ENCODE data around the gene VPS33B. TPM values are rescaled to one million over a fixed set of nuclear protein-coding genes. Genes with fewer than 3 reads are reported as not detected.

Gene VPS33B
- polyA plus RNA-seq, 2 of the 4 experiments (the other 2 are of a cell fraction): 11.1 to 17.9 TPM

DNA sequence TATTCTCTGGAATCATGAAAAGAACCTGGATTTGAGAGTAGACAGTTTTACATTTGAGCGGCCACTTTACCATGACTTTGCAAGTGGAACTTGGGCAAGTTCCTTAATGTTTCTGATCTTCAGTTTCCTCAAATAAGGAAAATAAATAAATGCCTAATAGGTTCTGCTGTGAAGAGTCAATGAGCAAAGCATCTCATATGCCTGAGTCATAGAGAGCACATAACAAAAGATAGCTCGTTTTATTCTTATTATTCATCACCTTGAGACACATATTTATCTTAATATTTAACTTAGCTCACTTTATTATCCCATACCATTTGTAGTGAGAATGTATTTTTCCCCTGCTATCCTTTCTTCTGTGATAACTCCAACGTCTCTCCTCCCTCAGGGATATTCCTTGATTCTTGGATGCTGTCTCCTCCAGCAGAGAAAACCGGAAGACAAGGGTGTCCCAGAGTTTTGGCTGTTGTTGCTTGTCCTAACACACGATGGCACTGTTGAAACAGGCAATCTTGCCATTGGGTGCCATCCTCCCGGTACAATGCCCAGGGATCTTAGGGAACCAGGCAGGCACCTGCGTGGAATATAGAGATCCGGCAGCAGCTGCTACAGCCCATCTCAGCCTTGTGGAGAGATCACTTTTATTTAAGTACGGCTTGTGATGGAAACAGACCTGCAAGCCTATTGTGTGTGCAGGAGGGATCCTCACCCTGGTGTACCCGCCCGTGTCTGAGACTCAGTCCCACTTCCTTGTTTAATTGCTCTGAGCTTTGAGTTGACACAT lies 33.3 kb upstream of the VPS33B start:
- no peak overlapping the region for H3K27ac ChIP-seq
- H3K9me3 ChIP-seq: no peaks in the 10 kb centered on the region
- H3K4me2 ChIP-seq: peak overlapping the region; percentile 62
- POLR2A ChIA-PET: interaction anchor here (1.8 kb wide), 1 partner anchor 216 kb away, joined by 8 read pairs; no protein-coding TSS in a partner anchor
- ATAC-seq: peak; percentile 94 to 96
- H3K4me3 ChIP-seq: peak overlapping the region; percentile 9
- peak; percentile 78 for FAIRE-seq
- TF ChIP-seq, protein P1, sequence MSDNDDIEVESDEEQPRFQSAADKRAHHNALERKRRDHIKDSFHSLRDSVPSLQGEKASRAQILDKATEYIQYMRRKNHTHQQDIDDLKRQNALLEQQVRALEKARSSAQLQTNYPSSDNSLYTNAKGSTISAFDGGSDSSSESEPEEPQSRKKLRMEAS (IDR thresholded peaks at IDR 0.05): no peak
- TF ChIP-seq, protein P2, sequence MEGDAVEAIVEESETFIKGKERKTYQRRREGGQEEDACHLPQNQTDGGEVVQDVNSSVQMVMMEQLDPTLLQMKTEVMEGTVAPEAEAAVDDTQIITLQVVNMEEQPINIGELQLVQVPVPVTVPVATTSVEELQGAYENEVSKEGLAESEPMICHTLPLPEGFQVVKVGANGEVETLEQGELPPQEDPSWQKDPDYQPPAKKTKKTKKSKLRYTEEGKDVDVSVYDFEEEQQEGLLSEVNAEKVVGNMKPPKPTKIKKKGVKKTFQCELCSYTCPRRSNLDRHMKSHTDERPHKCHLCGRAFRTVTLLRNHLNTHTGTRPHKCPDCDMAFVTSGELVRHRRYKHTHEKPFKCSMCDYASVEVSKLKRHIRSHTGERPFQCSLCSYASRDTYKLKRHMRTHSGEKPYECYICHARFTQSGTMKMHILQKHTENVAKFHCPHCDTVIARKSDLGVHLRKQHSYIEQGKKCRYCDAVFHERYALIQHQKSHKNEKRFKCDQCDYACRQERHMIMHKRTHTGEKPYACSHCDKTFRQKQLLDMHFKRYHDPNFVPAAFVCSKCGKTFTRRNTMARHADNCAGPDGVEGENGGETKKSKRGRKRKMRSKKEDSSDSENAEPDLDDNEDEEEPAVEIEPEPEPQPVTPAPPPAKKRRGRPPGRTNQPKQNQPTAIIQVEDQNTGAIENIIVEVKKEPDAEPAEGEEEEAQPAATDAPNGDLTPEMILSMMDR (IDR thresholded peaks at IDR 0.05): peak; percentile 96
- TF ChIP-seq SMC3 (IDR thresholded peaks at IDR 0.05) (peak; percentile 94), FOSL2 (IDR thresholded peaks at IDR 0.05) (no peak), FOSL2 (CRISPR knock-in tag; IDR thresholded peaks at IDR 0.05) (peak; percentile 28; the same call in 1 of the 2 replicates), RAD21 (conservative IDR thresholded peaks at IDR 0.05 in 1 of 2, IDR thresholded peaks at IDR 0.05 in 1 of 2) (peak; percentile 92 to 96), NFE2L2 (conservative IDR thresholded peaks at IDR 0.05; ENCODE audit: low read length) (no peak)
- peak; percentile 85 to 95 for DNase-seq (ENCODE audit: low read depth in 1 of 2, low spot score in 1 of 2)
- 11% methylated on average over 11 of the region's 11 CpGs for WGBS (ENCODE audit: missing lambda C conversion rate)
- H3K4me1 ChIP-seq: no peaks in the 10 kb centered on the region
- CTCF ChIA-PET: interaction anchor here (0.6 to 9.8 kb wide), 74 partner anchors 8 to 1038 kb away, joined by 3 to 203 read pairs (median 4); partner anchors contain the start of genes HDDC3, RCCD1, SLCO3A1 and UNC45A

DNA sequence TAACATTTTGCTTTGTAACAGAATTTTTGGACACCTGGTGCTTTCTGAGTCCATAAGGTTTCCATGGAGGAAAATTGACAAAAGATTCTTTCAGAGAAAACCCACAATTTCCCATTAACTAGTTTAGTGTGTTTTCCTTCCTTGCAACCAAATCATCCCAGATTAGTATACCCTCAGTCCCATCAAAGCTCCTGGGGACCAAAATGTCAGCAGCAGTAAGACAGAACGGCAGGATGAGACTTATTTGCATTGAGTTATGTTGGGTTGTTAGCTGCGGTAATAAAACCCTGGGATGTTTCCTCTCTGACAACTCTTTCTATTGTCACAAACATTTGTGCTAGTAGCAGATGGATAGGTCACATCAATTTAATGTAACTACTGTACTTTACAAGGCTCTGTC lies 32.4 kb upstream of the VPS33B start:
- POLR2A ChIA-PET: no interaction called here

More for the DNA sequence above, 32.4 kb upstream of the VPS33B start:
- CTCF ChIA-PET: interaction anchor here (0.6 to 9.8 kb wide), 22 partner anchors 9 to 485 kb away, joined by 3 to 203 read pairs (median 7); partner anchors contain the start of gene RCCD1
- Histone ChIP-seq H3K27ac (no peak overlapping the region), H3K4me2 (no peak overlapping the region), H3K4me3 (no peak overlapping the region), H3K9me3 (no peaks in the 10 kb centered on the region), H3K4me1 (no peaks in the 10 kb centered on the region)
- WGBS (ENCODE audit: missing lambda C conversion rate): 48% methylated on average over 2 of the region's 2 CpGs
- no peak for TF ChIP-seq ZFP36 (IDR thresholded peaks at IDR 0.05; ENCODE audit: borderline replicate concordance, partially characterized antibody)
- no peak for TF ChIP-seq RFX5 (IDR thresholded peaks at IDR 0.05)
- no peak for TF ChIP-seq MAZ (IDR thresholded peaks at IDR 0.05; ENCODE audit: borderline replicate concordance, low read depth, low read length)
- TF ChIP-seq SREBF2 (IDR thresholded peaks at IDR 0.05): no peak
- TF ChIP-seq, protein P2 (IDR thresholded peaks at IDR 0.05): no peak
- TF ChIP-seq BHLHE40 (IDR thresholded peaks at IDR 0.05; ENCODE audit: low read depth, low read length): no peak
- TF ChIP-seq, protein P3, sequence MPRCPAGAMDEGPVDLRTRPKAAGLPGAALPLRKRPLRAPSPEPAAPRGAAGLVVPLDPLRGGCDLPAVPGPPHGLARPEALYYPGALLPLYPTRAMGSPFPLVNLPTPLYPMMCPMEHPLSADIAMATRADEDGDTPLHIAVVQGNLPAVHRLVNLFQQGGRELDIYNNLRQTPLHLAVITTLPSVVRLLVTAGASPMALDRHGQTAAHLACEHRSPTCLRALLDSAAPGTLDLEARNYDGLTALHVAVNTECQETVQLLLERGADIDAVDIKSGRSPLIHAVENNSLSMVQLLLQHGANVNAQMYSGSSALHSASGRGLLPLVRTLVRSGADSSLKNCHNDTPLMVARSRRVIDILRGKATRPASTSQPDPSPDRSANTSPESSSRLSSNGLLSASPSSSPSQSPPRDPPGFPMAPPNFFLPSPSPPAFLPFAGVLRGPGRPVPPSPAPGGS (IDR thresholded peaks at IDR 0.05): no peak
- no peak for TF ChIP-seq RNF2 (IDR thresholded peaks at IDR 0.05; ENCODE audit: borderline replicate concordance, low read depth)
- TF ChIP-seq SMC3 (IDR thresholded peaks at IDR 0.05): no peak
- no peak for TF ChIP-seq HOXB5 (CRISPR knock-in tag; IDR thresholded peaks at IDR 0.05)
- TF ChIP-seq ZC3H11A (IDR thresholded peaks at IDR 0.05): no peak
- no peak for TF ChIP-seq HEYL (CRISPR knock-in tag; IDR thresholded peaks at IDR 0.05)
- TF ChIP-seq, protein P4, sequence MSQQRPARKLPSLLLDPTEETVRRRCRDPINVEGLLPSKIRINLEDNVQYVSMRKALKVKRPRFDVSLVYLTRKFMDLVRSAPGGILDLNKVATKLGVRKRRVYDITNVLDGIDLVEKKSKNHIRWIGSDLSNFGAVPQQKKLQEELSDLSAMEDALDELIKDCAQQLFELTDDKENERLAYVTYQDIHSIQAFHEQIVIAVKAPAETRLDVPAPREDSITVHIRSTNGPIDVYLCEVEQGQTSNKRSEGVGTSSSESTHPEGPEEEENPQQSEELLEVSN (IDR thresholded peaks at IDR 0.05; ENCODE audit: borderline replicate concordance, low read depth): no peak
- TF ChIP-seq ZNF302 (CRISPR knock-in tag; IDR thresholded peaks at IDR 0.05): no peak
- TF ChIP-seq, protein P5, sequence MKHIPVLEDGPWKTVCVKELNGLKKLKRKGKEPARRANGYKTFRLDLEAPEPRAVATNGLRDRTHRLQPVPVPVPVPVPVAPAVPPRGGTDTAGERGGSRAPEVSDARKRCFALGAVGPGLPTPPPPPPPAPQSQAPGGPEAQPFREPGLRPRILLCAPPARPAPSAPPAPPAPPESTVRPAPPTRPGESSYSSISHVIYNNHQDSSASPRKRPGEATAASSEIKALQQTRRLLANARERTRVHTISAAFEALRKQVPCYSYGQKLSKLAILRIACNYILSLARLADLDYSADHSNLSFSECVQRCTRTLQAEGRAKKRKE (CRISPR knock-in tag; IDR thresholded peaks at IDR 0.05; ENCODE audit: low read depth): no peak
- TF ChIP-seq ESRRA (IDR thresholded peaks at IDR 0.05; ENCODE audit: borderline replicate concordance, low read length): no peak
- TF ChIP-seq HOXA7 (CRISPR knock-in tag; IDR thresholded peaks at IDR 0.05): no peak
- ATAC-seq (no peak), DNase-seq (ENCODE audit: low read depth in 1 of 2, low spot score in 1 of 2) (no peak), FAIRE-seq (no peak)
